Natural killer cell (primary cell): ENCODE results near the gene ATP2B2. TPM values are rescaled to one million over a fixed set of nuclear protein-coding genes. Genes with fewer than 3 reads are reported as not detected.

Source experiments
- ATAC-seq, 3 donors: fragments of 150-1000 bp in 2 of 3; fragments of 200-7000 bp in 1 of 3; cut with Tn5 transposase; 1 replicate in 1 of 3; 2 replicates in 2 of 3; pipeline ENCODE4 v1.10.0; 2021; ENCODE audit warnings: mild to moderate bottlenecking in 2 of 3, moderate library complexity in 2 of 3
- DNase-seq, 2 donors: peaks; one replicate each; pipeline versions ENCODE4 v3.0.0 to v3.0.0-alpha.2; 2013 to 2021; ENCODE audit warnings: mixed read lengths in 1 of 2
- H3K27ac ChIP-seq: one replicate; pipeline ENCODE4 v1.5.1; 2013; ENCODE audit warnings: mild to moderate bottlenecking, low read length
- H3K27me3 ChIP-seq: one replicate; pipeline ENCODE4 v1.6.1; 2013; ENCODE audit warnings: low read length; ENCODE audit not compliant: control insufficient read depth, insufficient read depth
- H3K36me3 ChIP-seq: one replicate; pipeline ENCODE4 v1.6.1; 2013; ENCODE audit warnings: low read length; ENCODE audit not compliant: control insufficient read depth, insufficient read depth
- H3K4me1 ChIP-seq: one replicate; pipeline ENCODE4 v1.6.1; 2013; ENCODE audit warnings: low read length; ENCODE audit not compliant: control insufficient read depth, insufficient read depth
- H3K4me3 ChIP-seq: one replicate; pipeline ENCODE4 v1.5.1; 2013; ENCODE audit warnings: low read length
- H3K9me3 ChIP-seq: one replicate; pipeline ENCODE4 v1.6.1; 2013; ENCODE audit warnings: low read length; ENCODE audit not compliant: control insufficient read depth, insufficient read depth
- H3K27ac Mint-ChIP-seq, 2 donors: one replicate each; pipeline ENCODE4 v1.8.0; 2022; ENCODE audit warnings: mild to moderate bottlenecking in 2 of 2, mixed read lengths in 2 of 2, moderate library complexity in 1 of 2
- H3K27me3 Mint-ChIP-seq, 2 donors: one replicate each; pipeline ENCODE4 v1.8.0; 2022; ENCODE audit warnings: low read depth in 2 of 2, mixed read lengths in 2 of 2
- H3K36me3 Mint-ChIP-seq: one replicate; pipeline ENCODE4 v1.8.0; 2022; ENCODE audit warnings: mixed read lengths
- H3K4me1 Mint-ChIP-seq, 2 donors: one replicate each; pipeline ENCODE4 v1.8.0; 2022; ENCODE audit warnings: mixed read lengths in 2 of 2
- H3K4me3 Mint-ChIP-seq: one replicate; pipeline ENCODE4 v1.8.0; 2022; ENCODE audit warnings: mild to moderate bottlenecking, moderate library complexity, mixed read lengths
- H3K9me3 Mint-ChIP-seq, 2 donors: one replicate each; pipeline ENCODE4 v1.8.0; 2022; ENCODE audit warnings: mixed read lengths in 2 of 2
- WGBS: methylation state at CpG from one replicate; pipeline ENCODE4 v1.1.7; 2013; ENCODE audit warnings: missing lambda C conversion rate; ENCODE audit not compliant: insufficient coverage; 5-methylcytosine and 5-hydroxymethylcytosine counted together
- intact Hi-C: fragments of 100-400 bp; cut with micrococcal nuclease; formaldehyde crosslinking; loops from one replicate; pipeline ENCODE4 v1.14.2; 2022
- total RNA-seq, 4 donors: library from RNA; stranded (reverse); fragments of 120-200 nt in 1 of 4; gene quantifications; one replicate each; pipeline versions ENCODE4 v1.2.3 to v1.2.4, GENCODE V29; 2013 to 2022
- TF ChIP-seq, protein P1 (sequence below): fragments of 200-600 bp; IDR thresholded peaks from one replicate; pipeline ENCODE4 v1.8.0; 2022; ENCODE audit warnings: antibody characterized with exemption

The ATP2B2 gene
- total RNA-seq, 3 donors from 2014 or later (not counting 1 experiment from before 2014, with no cell fraction given) = not detected

GRCh38 chr3:10280177-10280529, 225.2 kb downstream of the ATP2B2 start:
- H3K9me3 Mint-ChIP-seq = no peaks in the 10 kb centered on the region
- H3K4me3 Mint-ChIP-seq = no peak overlapping the region
- ATAC-seq (no peak), DNase-seq (peak in 1 of 2 donors; percentile 31)
- Histone ChIP-seq H3K4me1 (peaks cover 31% of the 10 kb centered on the region), H3K36me3 (peaks cover 64% of the 10 kb centered on the region), H3K27ac (no peak overlapping the region), H3K9me3 (no peaks in the 10 kb centered on the region), H3K4me3 (no peak overlapping the region), H3K27me3 (no peaks in the 10 kb centered on the region)
- H3K36me3 Mint-ChIP-seq = no peaks in the 10 kb centered on the region
- peaks cover 28 to 33% of the 10 kb centered on the region in 2 donors for H3K4me1 Mint-ChIP-seq
- intact Hi-C loops = no loop called here
- H3K27ac Mint-ChIP-seq = peak overlapping the region in 1 of 2 donors; percentile 55
- no peaks in the 10 kb centered on the region for H3K27me3 Mint-ChIP-seq
- 98% methylated on average over 5 of the region's 5 CpGs for WGBS
- TF ChIP-seq, protein P1, sequence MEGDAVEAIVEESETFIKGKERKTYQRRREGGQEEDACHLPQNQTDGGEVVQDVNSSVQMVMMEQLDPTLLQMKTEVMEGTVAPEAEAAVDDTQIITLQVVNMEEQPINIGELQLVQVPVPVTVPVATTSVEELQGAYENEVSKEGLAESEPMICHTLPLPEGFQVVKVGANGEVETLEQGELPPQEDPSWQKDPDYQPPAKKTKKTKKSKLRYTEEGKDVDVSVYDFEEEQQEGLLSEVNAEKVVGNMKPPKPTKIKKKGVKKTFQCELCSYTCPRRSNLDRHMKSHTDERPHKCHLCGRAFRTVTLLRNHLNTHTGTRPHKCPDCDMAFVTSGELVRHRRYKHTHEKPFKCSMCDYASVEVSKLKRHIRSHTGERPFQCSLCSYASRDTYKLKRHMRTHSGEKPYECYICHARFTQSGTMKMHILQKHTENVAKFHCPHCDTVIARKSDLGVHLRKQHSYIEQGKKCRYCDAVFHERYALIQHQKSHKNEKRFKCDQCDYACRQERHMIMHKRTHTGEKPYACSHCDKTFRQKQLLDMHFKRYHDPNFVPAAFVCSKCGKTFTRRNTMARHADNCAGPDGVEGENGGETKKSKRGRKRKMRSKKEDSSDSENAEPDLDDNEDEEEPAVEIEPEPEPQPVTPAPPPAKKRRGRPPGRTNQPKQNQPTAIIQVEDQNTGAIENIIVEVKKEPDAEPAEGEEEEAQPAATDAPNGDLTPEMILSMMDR = no peak

DNA sequence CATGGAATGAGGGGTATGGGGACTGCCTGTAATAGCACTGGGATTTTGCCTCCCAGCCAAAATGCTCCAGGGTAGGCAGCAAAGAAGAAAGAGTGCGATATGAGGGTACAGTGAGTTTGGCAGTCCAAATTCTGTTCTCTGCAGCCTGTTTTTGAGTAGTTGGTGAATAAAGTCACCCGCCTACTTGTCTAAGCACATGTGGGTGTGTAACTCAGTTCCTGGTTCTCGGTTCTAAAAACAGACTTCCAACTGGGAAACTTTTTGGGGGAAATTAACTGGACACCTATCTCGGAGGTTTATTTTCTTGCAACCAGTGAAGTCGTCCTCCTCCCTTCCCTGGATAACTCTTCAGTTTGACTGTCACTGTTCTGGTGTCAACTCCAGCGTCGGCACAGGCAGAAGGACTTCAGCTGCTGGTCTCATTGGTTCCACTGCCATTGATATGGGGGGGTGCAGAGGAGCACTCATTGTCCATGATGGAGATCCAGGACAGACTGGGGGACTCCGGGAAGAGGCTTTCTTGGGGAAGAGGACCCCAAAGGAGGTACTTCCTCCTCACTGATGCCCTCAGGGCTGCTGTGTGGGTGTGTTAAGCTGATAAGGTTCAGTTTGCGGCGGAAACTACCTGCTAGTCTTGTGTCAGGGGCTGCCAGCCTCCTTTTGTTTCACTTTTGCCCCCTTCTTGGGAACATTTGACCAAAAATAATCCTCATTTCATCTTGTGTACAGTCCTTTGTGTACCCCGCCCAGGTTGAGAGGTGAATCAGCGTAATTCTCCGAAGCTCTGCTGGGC, 225.8 kb downstream of the ATP2B2 start:
- no peaks in the 10 kb centered on the region for H3K36me3 Mint-ChIP-seq
- H3K9me3 Mint-ChIP-seq = no peaks in the 10 kb centered on the region
- 96% methylated on average over 13 of the region's 13 CpGs for WGBS
- no peak for ATAC-seq
- TF ChIP-seq, protein P1 = no peak
- H3K4me1 ChIP-seq = peaks cover 27% of the 10 kb centered on the region
- peak overlapping the region in 1 of 2 donors; percentile 55 for H3K27ac Mint-ChIP-seq
- no peak overlapping the region for H3K27ac ChIP-seq
- peaks cover 63% of the 10 kb centered on the region for H3K36me3 ChIP-seq
- H3K9me3 ChIP-seq = no peaks in the 10 kb centered on the region
- peaks cover 24 to 29% of the 10 kb centered on the region in 2 donors for H3K4me1 Mint-ChIP-seq
- intact Hi-C loops = no loop called here
- H3K4me3 Mint-ChIP-seq = no peak overlapping the region
- H3K4me3 ChIP-seq = no peak overlapping the region
- DNase-seq = no peak
- no peaks in the 10 kb centered on the region for H3K27me3 Mint-ChIP-seq
- no peaks in the 10 kb centered on the region for H3K27me3 ChIP-seq

DNA sequence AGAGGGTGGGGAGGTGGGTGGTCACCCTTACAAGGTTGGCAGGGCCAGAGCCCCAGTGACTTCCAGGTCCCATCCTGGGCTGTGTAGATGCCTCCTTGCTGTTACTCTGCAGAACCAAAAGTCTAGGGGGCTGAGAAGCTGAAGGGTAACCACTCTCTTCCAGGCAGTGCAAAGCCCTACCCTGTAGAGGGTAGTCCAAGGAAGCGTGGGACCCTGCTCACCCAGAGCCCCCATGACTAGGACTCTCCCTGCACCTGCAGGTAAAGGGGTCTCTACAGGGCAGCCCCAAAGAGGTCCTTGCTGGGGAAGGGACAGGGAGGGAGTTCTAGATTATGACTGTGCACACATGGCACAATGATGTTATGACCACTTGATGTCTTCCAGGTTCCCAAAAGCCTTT, 226.9 kb downstream of the ATP2B2 start:
- Histone ChIP-seq H3K4me1 (peaks cover 19% of the 10 kb centered on the region), H3K36me3 (peaks cover 61% of the 10 kb centered on the region), H3K4me3 (no peak overlapping the region), H3K9me3 (no peaks in the 10 kb centered on the region), H3K27me3 (no peaks in the 10 kb centered on the region), H3K27ac (no peak overlapping the region)
- Mint-ChIP-seq H3K4me1 (peaks cover 32 to 33% of the 10 kb centered on the region in 2 donors), H3K36me3 (no peaks in the 10 kb centered on the region), H3K27ac (peak overlapping the region in 1 of 2 donors; percentile 71), H3K9me3 (no peaks in the 10 kb centered on the region), H3K4me3 (no peak overlapping the region), H3K27me3 (no peaks in the 10 kb centered on the region)
- intact Hi-C loops = no loop called here
- DNase-seq = no peak
- WGBS = 100% methylated on average over 1 of the region's 1 CpG
- TF ChIP-seq, protein P1 = no peak
- no peak for ATAC-seq
